IPS DF 6.9 (cell line): Measurements from ENCODE around the gene ZNF431.

Source experiments
- DNase-seq: peaks from one replicate; pipeline ENCODE4 v3.0.0-alpha.2; 2013; ENCODE audit warnings: low read depth, low spot score
- H3K27ac ChIP-seq: one replicate; pipeline ENCODE4 v1.5.1; 2013; ENCODE audit warnings: low read length, control low read depth
- H3K27me3 ChIP-seq: 2 replicates; pipeline ENCODE4 v1.6.1; 2013; ENCODE audit warnings: mild to moderate bottlenecking, low read length; ENCODE audit not compliant: control insufficient read depth, insufficient read depth
- H3K36me3 ChIP-seq: 2 replicates; pipeline ENCODE4 v1.6.1; 2013; ENCODE audit warnings: low read length; ENCODE audit not compliant: control insufficient read depth, insufficient read depth
- H3K4me1 ChIP-seq: 2 replicates; pipeline ENCODE4 v1.6.1; 2013; ENCODE audit warnings: low read length; ENCODE audit not compliant: control insufficient read depth, insufficient read depth
- H3K4me3 ChIP-seq: 2 replicates; pipeline ENCODE4 v1.5.1; 2013; ENCODE audit warnings: mild to moderate bottlenecking, low read length
- H3K9me3 ChIP-seq: 2 replicates; pipeline ENCODE4 v1.6.1; 2013; ENCODE audit warnings: low read length, inconsistent platforms; ENCODE audit not compliant: control insufficient read depth, insufficient read depth
- WGBS: extraction: QIAGEN DNeasy Blood & Tissue Kit; methylation state at CpG from one replicate; pipeline ENCODE4 v1.1.7; 2013; ENCODE audit warnings: mixed read lengths, missing lambda C conversion rate; ENCODE audit not compliant: insufficient read length, insufficient coverage; 5-methylcytosine and 5-hydroxymethylcytosine counted together

ZNF431 gene

GRCh38 chr19:21143854-21144253, 2.0 kb downstream of the ZNF431 start:
- no peaks in the 10 kb centered on the region for H3K27me3 ChIP-seq
- H3K4me3 ChIP-seq = no peak overlapping the region
- no peaks in the 10 kb centered on the region for H3K9me3 ChIP-seq
- DNase-seq = no peak
- WGBS = no CpG with 5 or more reads among the region's 1 CpG
- H3K4me1 ChIP-seq = no peaks in the 10 kb centered on the region
- no peak overlapping the region for H3K27ac ChIP-seq
- H3K36me3 ChIP-seq = peaks cover 11% of the 10 kb centered on the region; the same call in 1 of the 2 replicates

GRCh38 chr19:21147540-21147939, 5.7 kb downstream of the ZNF431 start:
- Histone ChIP-seq H3K4me3 (no peak overlapping the region), H3K27me3 (no peaks in the 10 kb centered on the region), H3K36me3 (peaks cover 19% of the 10 kb centered on the region; the same call in 1 of the 2 replicates), H3K27ac (no peak overlapping the region), H3K4me1 (no peaks in the 10 kb centered on the region), H3K9me3 (no peaks in the 10 kb centered on the region)
- no peak for DNase-seq
- 100% methylated on average over 1 of the region's 1 CpG for WGBS

- Histone ChIP-seq H3K27me3 (no peaks in the 10 kb centered on the region), H3K36me3 (peaks cover 19% of the 10 kb centered on the region; the same call in 1 of the 2 replicates), H3K27ac (no peak overlapping the region), H3K9me3 (no peaks in the 10 kb centered on the region), H3K4me3 (no peak overlapping the region), H3K4me1 (no peaks in the 10 kb centered on the region)
- DNase-seq = no peak
Measured at GRCh38 chr19:21148681-21149080, 6.8 kb downstream of the ZNF431 start.

GRCh38 chr19:21149877-21150276, 8.0 kb downstream of the ZNF431 start:
- H3K27ac ChIP-seq = no peak overlapping the region
- H3K36me3 ChIP-seq = peaks cover 17% of the 10 kb centered on the region; the same call in 1 of the 2 replicates
- no CpG with 5 or more reads among the region's 6 CpGs for WGBS
- H3K4me3 ChIP-seq = no peak overlapping the region
- no peaks in the 10 kb centered on the region for H3K4me1 ChIP-seq
- DNase-seq = no peak
- no peaks in the 10 kb centered on the region for H3K9me3 ChIP-seq
- no peaks in the 10 kb centered on the region for H3K27me3 ChIP-seq

- WGBS = no CpG with 5 or more reads among the region's 1 CpG
- H3K4me3 ChIP-seq = no peak overlapping the region
- H3K9me3 ChIP-seq = no peaks in the 10 kb centered on the region
- no peak overlapping the region for H3K27ac ChIP-seq
- H3K4me1 ChIP-seq = no peaks in the 10 kb centered on the region
- H3K27me3 ChIP-seq = no peaks in the 10 kb centered on the region
- no peak for DNase-seq
- peaks cover 16% of the 10 kb centered on the region; the same call in 1 of the 2 replicates for H3K36me3 ChIP-seq
Measured at GRCh38 chr19:21151460-21151859, 9.6 kb downstream of the ZNF431 start.

GRCh38 chr19:21158523-21159135, 16.8 kb downstream of the ZNF431 start:
- H3K9me3 ChIP-seq = no peaks in the 10 kb centered on the region
- no peak for DNase-seq
- no peaks in the 10 kb centered on the region for H3K36me3 ChIP-seq
- no CpG with 5 or more reads among the region's 1 CpG for WGBS
- H3K27ac ChIP-seq = no peak overlapping the region
- no peak overlapping the region for H3K4me3 ChIP-seq
- no peaks in the 10 kb centered on the region for H3K27me3 ChIP-seq
- H3K4me1 ChIP-seq = no peaks in the 10 kb centered on the region

GRCh38 chr19:21164541-21164940, 22.7 kb downstream of the ZNF431 start:
- WGBS = no CpG with 5 or more reads among the region's 5 CpGs
- Histone ChIP-seq H3K27me3 (no peaks in the 10 kb centered on the region), H3K4me1 (no peaks in the 10 kb centered on the region), H3K4me3 (no peak overlapping the region), H3K27ac (no peak overlapping the region), H3K36me3 (no peaks in the 10 kb centered on the region), H3K9me3 (no peaks in the 10 kb centered on the region)
- DNase-seq = no peak

GRCh38 chr19:21166436-21166835, 24.6 kb downstream of the ZNF431 start:
- Histone ChIP-seq H3K4me3 (no peak overlapping the region), H3K36me3 (0 out of 2 replicates have a peak, but pooled peaks cover 2% of the 10 kb centered on the region), H3K27ac (no peak overlapping the region), H3K9me3 (no peaks in the 10 kb centered on the region), H3K4me1 (no peaks in the 10 kb centered on the region), H3K27me3 (no peaks in the 10 kb centered on the region)
- DNase-seq = no peak
- no CpG with 5 or more reads among the region's 2 CpGs for WGBS

GRCh38 chr19:21197590-21198295, 55.9 kb downstream of the ZNF431 start:
- Histone ChIP-seq H3K4me3 (no peak overlapping the region), H3K27ac (no peak overlapping the region), H3K4me1 (0 out of 2 replicates have a peak, but pooled peaks cover 1% of the 10 kb centered on the region), H3K27me3 (no peaks in the 10 kb centered on the region), H3K36me3 (no peaks in the 10 kb centered on the region), H3K9me3 (no peaks in the 10 kb centered on the region)
- WGBS = no CpG with 5 or more reads among the region's 7 CpGs
- no peak for DNase-seq

- no peak overlapping the region for H3K27ac ChIP-seq
- H3K27me3 ChIP-seq = no peaks in the 10 kb centered on the region; the same call in 1 of the 2 replicates
- no peak overlapping the region for H3K4me3 ChIP-seq
- H3K36me3 ChIP-seq = no peaks in the 10 kb centered on the region
- H3K9me3 ChIP-seq = no peaks in the 10 kb centered on the region
- H3K4me1 ChIP-seq = no peaks in the 10 kb centered on the region
- peak; percentile 74 for DNase-seq
- no CpG with 5 or more reads among the region's 9 CpGs for WGBS
Measured at GRCh38 chr19:21202865-21203494, 61.1 kb downstream of the ZNF431 start.
